Stimulated activated CD4-positive, alpha-beta T cell treated with anti-CD3 and anti-CD28 coated beads, TNF-alpha, amount 100 ng/mL, for 48 hours (primary cell): ENCODE results near the gene MGST1.
A peak's percentile ranks its signal among the peaks of the same experiment; 100 is the strongest.
"Not testable (repeated sequence)": the region's sequence is repeated elsewhere in the genome, so short reads cannot be mapped to it uniquely, and the experiment has no call there.

Source experiments
- DNase-seq, 3 donors: peaks; one replicate each; pipeline ENCODE4 v3.0.0-alpha.2; 2020; ENCODE audit warnings: low read depth in 3 of 3

Gene MGST1

GRCh38 chr12:16352481-16352880 lies 5.0 kb downstream of the MGST1 start:
- DNase-seq: no peak

- no peak for DNase-seq
Measured at GRCh38 chr12:16358878-16359277, 11.4 kb downstream of the MGST1 start.

DNA sequence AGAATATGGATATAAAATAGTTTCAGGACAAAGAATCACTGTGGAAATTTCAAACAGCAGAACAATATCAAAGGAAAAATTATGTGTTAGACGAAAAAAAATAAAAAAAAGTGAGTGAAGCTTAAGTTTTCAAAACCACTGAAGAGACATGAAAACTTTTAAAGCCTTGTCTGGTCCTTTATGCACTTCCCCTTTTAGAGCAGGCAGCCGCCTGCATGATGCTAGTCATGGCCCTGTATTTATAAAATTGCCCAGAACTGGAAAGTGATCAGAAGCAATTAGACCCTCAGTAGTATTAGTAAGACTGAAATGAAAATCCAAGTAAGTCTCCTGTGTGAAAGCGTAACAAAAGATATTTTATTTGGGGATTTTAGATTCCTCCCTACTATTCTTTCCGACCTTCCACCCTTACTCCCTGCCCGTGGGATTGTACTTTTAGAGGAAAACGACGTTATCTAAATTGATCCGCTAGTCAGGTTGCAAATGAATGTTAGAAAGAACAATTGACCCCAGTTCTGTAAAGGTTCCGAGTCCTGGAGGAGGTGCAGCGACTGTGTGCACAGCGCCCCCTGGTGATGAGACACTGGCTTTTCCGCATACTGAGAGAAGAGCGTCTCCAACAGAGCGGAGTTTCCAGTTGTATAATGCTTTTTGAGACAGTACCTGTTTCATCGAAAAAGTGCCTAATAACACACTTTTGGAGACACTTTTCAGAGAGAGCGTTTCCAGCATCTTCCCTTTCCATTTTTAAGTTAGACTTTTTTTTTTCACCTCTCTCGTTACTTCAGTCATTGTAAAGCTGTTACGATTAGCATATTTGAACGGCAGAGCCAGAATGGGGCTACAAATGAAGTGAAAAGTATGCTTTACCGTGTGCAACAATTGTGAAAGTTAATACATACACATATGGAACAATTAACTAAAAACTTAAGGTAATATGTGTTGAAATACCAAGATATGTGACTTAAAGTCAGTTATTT lies 12.4 kb downstream of the MGST1 start:
- DNase-seq: peak in 2 of 3 donors; percentile 5 to 23

DNA sequence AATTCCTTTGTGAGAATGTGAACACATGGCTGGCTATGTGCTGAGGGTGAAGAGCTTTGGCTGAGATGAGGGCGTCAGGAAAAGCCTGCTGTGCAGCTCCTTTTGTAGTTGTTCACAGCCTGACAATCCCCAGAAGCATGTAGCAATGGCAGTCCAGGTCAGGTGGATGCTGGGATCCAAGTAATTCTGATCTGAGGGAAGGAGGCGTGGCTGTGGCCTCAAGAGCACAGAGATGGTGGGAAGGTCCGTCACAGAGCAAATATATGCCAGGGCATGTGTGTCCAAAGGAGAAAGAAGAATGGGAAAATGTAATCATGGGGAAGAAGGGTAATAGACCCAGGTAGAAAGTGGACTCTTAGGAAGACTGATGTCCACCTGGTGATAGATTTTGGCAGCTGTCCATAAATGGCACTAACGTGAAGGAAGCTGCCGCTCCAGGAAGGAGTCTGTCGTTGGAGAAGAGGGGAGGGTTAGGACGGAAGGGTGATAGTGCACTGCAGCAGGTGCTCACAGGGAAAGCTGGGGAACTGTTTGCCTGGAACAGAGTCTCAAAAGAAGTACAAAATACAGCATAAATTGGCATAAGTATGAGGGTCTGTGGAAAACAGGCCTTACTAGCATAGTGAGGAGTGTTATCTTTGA lies 13.8 kb downstream of the MGST1 start:
- DNase-seq: no peak

DNA sequence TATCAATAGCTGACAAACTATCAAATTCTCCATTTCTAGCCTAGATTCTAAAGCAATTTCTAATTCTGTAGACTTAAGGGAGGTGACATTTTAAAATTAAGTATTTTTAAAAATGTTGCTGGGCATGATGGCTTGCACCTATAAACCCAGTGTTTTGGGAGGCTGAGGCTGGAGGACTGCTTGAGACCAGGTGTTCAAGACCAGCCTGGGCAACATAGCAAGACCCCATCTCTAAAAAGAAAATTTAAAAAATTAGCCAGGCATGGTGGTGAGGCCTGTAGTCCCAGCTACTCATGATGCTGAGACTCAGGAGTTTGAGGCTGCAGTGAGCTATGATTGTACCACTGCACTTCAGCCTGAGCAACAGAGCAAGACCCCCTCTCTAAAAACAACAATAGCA lies 15.1 kb downstream of the MGST1 start:
- DNase-seq: no peak

- DNase-seq: no peak
Measured at GRCh38 chr12:16369156-16369555, 21.7 kb downstream of the MGST1 start.

- DNase-seq: no peak
Measured at GRCh38 chr12:16370096-16370495, 22.7 kb downstream of the MGST1 start.

DNA sequence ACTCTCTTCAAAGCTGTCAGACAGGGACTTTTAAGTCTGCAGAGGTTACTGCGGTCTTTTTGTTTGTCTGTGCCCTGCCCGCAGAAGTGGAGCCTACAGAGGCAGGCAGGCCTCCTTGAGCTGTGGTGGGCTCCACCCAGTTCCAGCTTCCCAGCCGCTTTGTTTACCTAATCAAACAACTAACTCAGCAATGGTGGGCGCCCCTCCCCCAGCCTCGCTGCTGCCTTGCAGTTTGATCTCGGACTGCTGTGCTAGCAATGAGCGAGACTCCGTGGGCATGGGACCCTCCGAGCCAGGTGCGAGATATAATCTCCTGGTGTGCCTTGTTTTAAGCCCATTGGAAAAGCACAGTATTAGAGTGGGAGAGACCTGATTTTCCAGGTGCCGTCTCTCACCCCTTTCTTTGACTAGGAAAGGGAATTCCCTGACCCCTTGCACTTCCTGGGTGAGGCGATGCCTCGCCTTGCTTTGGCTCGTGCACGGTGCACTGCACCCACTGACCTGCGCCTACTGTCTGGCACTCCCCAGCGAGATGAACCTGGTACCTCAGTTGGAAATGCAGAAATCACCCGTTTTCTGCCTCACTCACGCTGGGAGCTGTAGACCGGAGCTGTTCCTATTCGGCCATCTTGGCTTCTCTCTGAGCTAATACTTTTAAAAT lies 35.3 kb downstream of the MGST1 start:
- not testable (repeated sequence) for DNase-seq

DNA sequence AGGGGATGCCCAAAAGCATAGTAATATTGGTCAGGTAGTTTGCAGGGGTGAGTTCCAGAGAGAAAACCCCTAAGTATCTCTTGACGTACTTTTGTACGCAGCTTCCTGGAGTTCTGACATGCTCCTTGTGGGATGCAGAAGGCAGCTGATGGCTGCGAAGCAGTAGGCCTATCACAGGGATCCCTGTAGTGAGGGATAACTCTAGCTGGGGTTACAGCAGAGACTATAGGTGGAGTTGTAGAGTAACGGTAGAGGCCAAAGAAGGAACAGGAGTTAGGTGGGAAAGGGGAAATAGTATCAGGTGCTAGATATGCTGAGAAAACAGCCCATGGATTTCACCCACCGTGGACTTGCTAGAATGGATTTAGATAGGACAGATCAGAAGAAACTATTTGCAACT lies 37.3 kb downstream of the MGST1 start:
- DNase-seq: no peak

GRCh38 chr12:16385782-16386646 lies 38.6 kb downstream of the MGST1 start:
- DNase-seq: no peak

DNA sequence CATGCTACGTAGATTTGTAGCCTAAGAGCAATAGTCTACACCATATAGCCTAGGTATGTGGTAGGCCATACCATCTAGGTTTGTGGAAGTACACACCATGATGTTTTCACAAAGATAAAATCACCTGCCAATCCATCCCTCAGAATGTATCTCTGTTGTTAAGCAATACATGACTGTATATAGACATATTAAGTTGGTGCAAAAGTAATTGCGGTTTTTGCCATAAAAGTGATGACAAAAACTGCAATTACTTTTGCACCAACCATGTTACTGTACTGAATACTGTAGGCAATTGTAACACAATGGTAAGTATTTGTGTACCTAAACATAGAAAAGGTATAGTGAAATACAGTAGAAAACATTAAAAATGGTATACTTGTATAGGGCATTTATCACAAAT lies 40.5 kb downstream of the MGST1 start:
- DNase-seq: no peak

DNA sequence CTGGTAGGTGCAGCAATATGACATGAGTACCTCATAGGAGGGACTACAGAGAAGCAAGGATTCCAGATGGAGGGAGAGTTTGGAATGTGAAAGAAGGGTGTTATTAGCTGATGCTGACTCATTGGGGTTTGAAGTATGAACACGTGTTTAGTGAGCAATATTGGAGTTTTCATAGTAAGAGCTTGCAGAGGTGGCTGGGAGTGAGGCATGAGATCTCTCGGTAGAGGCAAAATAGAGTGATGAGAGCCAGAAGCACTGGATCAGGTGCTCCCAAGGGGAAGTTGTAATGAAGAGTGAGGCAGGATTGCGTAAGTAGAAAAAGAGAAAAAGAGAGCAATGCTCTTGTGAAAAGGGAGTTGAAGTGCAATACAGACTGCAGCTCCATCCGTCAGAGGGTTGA lies 42.1 kb downstream of the MGST1 start:
- no peak for DNase-seq

- DNase-seq: no peak
Measured at GRCh38 chr12:16392846-16393535, 45.5 kb downstream of the MGST1 start.

DNA sequence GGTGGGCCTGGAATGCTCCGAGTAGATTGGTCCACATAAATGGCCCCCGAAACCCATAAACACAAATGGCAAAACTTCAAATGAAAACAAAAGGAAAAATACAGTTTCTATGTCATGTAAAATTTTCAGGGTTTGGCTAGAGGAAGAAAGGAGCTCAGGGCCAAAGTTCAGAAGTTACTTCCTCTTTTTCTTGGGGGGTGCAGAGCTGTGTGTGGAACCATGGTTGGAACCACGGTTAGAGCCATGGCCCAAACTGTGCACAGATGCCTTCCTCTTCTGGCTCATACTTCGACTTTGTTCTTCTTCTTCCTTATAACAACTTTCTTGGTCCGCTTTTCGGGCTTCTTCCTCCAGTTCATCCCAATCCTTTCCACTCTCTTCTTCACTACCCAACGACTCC lies 51.7 kb downstream of the MGST1 start:
- no peak for DNase-seq

DNA sequence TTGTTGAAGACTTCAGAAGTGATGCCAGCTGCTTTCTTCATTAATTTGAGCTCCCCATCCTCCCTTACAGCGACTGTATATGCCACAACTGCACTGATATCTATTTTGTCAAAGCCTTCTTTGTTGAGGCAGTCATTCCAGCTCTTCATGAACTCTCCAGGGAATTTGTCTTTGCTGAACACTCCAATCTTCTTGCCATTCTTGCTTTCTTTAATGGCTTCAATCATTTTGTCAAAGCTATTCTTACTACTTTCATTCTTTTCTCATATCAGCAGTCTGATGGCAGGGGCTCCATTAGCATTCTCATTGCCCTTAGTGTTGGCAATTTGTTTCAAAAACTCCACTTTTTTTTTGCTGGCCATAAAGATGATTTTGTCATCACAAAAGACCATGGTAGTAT lies 54.4 kb downstream of the MGST1 start:
- not testable (repeated sequence) for DNase-seq

DNA sequence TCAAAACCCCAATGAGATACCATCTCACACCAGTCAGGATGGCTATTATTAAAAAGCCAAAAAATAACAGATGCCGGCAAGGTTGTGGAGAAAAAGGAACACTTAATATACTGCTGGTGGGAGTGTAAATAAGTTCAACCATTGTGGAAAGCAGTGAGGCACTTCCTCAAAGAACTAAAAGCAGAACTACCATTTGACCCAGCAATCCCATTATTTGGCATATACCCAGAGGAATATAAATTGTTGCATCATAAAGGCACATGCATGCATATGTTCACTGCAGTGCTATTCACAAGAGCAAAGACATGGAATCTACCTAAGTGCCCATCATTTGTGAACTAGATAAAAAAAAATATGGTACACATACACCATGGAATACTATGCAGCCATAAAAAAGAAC lies 59.9 kb downstream of the MGST1 start:
- no peak for DNase-seq
